Activated CD8-positive, alpha-beta memory T cell treated with anti-CD3 and anti-CD28 coated beads, Interleukin-2, amount 50 U/mL, for 1 hour (primary cell): ENCODE results near the gene CHST11.

ENCODE experiments used
- DNase-seq: peaks from one replicate; pipeline ENCODE4 v3.0.0-alpha.2; 2020; ENCODE audit errors: extremely low read depth

The CHST11 gene

DNA sequence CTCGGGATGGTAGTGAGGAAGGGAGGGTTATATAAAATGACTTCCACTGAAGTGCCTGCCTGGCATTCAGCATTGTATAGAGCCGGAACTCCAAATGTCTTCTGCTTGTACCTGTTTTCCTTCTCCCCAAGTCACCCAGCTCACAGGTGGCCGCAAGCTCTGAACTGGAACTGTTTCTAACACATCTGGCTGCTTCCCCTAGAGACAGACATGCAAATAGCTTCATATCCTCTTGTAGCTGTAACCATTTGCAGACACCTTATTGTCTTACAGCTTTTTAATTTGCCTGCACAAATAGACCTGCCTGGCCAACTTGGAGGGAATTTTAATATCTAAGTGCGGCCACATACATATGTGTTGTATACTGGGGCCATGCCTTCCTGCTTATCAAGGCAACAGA is 126.0 kb downstream of the CHST11 start:
- DNase-seq = no peak

DNA sequence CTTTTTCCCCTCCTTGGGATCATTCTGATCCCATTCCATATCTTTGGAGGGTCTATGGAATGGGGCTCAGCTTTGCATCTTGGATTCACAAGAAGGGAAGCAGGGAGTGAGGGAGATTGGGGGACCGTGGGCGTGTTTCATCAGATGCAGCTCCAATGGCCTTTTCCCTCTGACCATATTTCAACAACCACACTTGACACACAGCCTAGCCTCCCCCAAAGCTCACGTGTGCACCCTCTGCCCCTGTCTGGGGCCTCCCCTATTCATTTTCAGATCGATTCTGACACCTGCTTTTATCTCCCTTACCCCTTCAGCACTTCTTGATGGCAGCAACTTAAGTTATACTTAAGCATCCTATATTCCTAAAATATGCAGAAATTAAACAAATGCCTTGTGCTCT is 126.6 kb downstream of the CHST11 start:
- DNase-seq = no peak

DNA sequence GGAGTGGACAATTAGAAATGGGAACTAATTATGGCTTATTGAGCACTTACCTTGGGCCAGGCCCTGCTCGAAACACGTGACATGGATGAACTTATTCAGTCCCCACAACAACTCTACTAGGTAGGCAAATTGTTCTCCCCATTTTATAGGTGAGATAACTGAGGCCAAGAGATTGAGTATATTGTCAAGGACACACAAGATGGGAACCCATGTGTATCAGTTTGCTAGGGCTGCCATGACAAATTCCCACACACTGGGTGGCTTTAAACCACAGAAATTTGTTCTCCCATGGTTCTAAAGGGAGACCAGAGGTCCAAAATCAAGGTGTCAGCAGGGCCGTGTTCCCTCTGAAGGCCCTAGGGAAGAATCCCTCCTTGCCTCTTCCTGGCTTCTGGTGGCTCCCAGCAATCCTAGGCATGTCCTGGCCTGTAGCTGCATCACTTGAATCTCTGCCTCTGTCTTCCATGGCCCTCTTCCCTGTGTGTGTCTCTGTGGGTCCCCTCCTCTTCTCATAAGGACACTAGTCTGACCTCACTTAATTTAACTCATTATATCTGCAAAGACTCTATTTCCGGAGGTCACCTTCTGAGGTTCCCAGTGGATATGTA is 128.8 kb downstream of the CHST11 start:
- DNase-seq = no peak

DNA sequence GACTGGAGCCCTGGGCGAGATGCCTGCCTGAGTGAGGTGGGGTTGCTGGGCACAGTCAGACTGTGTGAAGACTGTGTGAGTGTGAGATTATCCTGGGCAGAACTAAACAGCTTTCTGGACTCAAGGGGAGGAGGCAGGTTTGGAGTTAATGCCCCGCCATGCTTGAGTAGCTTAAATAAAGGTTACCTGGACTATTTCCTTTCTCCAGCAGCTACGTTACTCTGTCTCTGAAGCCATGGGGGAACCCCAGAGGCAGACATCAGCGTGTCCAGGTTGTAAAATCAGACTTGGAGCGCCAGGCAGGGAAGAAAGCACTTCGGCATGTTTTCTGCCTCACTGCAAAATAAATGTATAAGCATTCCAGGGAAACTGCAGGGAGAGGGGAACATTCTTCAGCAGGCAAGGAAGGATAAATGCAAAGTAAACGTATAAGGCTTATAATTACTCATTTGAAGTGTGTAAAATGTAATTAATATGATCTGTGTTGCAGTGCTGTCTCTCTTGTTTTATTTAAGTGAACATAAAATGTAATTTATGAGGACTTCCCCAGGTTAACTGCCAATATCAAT is 129.7 kb downstream of the CHST11 start:
- no peak for DNase-seq

DNA sequence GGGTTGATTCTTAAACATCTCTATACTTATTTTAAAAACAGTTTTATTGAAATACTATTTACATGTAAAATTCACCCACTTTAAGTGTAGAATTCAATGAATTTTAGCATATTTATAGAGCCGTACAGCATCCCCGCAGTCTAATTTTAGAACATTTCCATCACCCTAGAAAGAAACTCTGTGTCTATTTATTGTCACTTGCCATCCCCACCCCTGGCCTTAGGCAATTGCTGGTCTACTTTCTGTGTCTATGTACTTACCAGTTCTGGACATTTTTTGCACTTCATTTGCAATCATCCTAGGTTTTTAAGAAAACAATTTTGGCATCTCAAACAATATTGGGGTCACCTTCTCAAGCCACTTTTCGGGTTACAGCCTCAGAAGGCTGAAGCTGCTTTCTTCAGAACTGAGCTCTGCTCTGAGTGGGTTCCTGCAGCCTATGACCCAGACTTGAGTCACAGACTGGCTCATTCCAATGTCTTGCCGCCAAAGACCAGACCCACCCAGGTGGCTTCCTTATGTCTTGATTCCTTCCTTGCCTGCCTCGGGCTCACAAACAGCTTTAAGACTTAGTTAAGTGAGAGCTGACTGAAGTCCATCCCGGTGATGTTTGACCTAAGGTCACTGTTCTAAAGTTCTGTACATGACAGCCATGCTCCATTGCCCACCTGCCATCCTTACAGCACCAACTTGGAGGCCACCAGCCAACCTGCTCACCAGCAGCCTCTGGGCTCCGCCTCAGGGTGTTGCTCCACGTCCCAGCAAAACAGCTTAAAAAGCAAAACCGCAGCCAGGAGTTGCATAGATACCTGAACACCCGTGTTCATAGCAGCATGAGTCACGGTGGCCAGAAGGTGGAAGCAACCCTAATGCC is 131.5 kb downstream of the CHST11 start:
- DNase-seq = no peak

DNA sequence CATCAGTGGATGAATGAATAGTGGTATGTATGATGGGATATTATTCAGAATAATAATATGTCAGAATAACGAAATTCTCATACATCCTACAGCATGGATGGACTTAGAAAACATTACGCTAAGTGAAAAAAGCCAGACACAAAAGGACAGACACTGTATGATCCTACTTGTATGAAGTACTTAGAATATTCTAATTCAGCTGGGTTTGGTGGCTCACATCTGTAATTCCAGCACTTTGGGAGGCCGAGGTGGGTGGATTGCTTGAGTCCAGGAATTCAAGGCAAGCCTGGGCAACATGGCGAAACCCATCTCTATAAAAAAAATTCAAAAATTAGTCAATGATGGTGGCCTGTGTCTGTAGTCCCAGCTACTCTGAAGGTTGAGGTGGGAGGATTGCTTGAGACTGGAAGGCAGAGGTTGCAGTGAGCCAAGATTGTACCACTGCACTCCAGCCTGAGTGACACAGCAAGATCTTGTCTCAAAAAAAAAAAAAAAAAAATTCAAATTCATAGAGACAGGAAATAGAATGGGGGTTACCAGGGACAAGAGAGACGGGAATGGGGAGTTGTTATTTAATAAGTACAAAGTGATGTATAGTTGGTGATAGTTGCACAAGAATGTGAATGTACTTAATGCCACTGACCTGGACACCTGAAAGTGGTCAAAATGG is 132.3 kb downstream of the CHST11 start:
- no peak for DNase-seq

DNA sequence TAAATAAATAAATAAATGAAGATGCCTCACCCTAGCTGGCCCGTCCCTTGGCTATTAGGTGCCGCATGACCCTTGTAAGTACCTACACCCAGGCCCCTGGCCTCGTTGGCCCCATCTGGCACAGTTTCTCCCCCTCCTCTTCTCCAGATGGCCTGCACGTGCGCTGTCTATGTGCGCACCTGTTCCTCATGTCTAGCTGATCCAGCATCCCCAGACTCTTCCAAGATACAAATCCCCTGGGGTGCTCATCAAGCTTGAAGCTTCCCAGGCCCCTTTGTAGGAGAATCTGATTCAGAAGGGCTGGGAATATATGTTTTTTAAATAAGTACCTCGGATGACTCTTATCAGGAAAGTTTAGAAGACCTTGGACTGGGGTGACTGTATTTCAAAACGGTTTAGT is 133.3 kb downstream of the CHST11 start:
- DNase-seq = no peak

DNA sequence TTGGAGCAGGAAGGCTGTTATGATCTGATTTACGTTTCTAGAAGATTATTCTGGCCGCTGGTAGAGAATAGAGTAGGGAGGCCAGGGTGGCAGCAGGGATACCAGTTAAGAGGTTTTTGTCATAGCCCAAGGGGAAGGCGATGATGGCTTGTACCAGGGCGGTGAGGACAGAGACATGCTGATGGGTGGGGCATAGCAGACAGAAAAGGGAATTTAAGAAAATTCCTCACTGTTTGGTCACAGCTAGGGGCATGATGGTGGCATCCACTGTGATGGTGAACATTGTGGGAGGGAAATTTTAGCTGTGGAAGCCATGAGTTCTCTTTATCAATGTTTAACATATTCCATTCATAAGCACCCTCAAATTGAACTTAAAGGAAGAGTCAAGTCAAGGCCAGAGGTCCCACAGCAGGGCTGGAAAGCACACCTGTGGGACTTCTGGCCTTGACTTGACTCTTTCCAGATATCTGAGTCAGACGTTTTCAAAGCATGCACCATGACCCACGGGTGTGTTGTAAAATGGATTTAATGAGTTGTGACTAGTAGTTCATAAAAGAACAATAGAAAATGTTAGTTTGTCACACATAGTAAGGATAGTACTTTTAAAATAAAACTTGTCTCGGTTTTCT is 134.6 kb downstream of the CHST11 start:
- DNase-seq = no peak

DNA sequence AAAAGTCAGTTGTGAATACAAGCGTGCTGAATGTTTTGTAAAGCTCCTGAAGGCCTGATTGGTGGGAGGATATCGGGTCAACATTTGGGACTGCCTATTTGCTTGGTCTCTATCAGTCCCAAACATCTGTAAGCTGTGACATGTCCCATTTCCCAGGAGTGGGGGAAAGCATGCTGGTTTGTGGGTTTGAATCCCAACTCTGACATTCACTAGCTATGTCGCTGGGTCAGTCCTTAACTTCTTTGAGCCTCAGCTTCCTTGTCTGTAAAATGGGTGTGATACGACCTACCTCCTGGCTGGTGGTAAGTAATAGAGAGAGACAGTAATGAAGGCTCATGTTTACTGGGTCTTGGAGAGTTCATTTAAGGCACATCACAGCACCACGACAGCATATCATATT is 136.7 kb downstream of the CHST11 start:
- no peak for DNase-seq

DNA sequence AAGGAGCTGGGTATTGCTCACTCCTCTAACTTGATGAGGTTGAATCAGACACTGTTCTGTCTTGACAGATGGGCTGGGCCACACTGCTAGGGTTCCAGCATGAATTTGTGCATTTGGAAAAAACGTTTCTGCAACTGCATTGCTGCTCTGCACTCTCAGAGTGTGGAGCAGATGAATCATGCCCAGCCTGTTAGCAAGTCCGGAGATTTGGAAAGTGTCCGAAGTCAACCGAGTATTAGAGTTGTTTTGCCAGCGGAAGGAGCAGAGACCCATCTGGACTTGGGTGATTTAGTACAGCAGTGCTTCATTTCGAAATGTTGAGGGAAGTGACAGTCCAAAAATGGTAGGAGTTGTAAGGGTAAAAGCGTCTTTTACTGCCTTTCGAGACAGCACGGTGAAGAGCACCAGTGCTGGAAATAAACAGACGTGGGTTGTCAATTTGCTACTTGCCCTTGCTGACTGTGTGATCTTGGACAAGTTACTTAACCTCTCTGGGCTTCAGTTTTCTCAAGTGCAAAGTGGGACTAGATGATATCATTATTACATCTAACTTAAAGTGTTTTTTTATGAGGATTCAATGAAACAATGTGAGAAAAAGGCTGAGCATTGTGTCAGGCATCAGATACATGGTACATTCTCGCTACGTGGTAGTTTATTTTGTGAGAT is 139.5 kb downstream of the CHST11 start:
- DNase-seq = no peak

DNA sequence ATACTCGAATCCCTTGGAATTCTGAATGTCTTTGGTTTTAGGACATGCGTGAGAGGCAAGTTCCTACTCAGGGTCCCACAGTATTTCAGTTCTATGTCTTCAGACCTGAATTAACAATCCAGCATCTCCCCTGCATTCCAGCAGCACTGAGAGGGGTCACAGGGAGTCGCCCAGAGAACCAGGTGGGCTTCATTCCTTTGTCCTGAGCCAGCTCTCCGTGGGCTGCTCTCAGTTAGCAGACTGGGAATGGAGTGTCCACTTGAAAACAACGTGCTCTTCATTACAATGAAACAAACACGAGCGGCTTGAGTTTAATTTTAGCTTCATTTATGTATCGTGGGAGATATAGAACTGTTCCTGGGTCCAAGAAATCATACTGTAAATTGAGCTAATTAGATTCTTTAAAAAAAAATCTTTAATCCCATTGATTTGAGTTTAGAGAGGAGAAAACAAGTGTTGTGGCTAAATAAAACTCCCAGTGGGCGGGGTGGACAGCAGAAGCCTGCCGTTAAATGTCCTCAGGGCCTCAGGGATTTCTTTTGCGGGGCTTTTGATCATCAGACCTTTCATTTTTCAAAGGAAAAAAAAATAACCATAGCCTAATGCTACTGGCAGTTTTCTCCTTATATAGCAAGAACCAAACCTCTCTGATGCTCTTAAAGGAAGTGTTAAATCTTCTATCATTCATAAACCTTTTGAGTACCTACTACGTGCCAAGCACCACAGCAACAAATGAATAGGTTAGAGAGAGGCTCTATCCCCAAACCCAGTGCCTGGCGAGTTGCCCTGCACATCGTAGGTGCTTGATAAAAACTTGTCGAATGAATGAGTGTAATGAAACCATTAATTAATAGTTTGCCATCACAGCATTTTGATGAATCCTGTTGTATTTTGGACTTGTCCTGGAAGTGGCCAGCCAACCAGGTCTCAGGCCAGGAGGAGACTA is 140.4 kb downstream of the CHST11 start:
- no peak for DNase-seq

DNA sequence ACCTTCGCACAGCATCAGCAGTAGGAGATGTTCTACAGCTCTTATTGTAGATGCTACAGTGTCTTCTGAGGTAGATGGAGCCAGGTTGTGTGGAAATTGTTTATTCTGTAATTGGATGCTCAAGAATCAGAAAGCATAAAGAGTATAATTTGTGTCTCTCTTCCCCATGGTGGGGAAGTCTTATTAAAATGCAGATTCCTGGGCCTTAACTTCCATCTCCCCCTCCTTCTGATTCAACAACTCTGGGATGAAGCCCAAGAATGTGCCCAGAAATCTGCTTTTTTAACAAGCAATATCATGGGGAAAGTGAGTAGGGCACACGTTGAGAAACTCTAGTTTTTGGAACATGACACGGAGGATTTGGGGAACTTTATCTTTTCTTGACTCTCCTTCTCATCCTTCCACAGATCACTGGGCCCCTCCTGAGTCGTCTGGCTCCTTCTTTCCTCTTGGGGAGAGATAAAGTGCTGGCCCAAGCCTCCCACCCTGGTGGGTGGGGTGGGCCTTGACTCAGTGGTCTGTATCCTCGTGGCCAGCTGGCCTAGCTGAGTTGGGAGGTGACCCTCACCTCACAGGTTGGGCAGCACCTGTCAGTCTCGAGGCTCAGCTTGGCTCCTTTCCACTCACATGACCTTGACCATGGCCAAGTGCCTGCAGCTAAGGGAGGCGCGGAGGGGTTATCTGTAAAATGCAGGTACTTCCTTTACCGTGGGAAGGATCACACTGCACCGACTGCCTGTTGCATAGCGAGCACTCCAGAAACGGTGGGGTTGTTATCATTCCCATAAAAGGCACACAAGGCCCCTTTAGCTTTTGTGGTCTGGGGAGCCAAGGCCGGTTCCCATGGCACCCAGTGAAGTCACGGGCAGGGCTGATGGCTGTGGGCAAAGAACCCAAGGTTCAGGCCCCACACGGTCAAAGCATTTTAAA is 141.9 kb downstream of the CHST11 start:
- DNase-seq = no peak

DNA sequence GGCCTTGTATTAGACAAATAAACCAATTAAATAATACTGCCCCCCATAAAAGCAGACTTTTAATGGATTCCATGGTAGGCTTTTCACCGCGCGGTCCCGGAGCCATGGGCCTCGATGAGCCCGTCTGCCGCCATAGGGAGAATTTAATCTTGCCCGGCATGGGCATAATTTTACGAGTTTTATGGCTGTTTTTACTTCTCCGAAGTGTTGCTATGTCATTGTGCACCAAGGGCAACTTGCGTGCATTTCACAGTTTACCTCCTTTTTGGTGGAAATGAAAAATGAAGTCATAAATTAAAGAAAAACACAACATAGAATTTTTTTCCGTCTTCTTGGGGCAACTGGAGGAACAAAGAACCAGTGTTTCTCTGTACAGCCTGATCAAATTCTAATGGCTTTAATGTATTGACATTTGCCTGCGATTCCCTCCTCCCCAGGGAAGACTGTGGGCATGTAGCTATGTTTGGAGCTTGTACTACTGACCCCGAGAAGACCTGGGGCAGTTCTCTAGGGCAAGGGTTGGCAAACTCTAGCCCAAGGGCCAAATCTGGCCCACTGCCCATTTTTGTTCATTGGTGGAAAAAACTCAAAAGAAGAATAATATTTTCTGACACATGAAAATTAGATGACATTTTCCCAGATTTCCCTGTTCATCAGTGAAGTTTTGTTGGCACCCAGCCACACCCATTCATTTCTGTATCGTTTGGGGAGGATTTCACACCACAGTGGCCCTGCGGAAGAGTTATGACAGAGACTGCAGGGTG is 142.7 kb downstream of the CHST11 start:
- DNase-seq = no peak

DNA sequence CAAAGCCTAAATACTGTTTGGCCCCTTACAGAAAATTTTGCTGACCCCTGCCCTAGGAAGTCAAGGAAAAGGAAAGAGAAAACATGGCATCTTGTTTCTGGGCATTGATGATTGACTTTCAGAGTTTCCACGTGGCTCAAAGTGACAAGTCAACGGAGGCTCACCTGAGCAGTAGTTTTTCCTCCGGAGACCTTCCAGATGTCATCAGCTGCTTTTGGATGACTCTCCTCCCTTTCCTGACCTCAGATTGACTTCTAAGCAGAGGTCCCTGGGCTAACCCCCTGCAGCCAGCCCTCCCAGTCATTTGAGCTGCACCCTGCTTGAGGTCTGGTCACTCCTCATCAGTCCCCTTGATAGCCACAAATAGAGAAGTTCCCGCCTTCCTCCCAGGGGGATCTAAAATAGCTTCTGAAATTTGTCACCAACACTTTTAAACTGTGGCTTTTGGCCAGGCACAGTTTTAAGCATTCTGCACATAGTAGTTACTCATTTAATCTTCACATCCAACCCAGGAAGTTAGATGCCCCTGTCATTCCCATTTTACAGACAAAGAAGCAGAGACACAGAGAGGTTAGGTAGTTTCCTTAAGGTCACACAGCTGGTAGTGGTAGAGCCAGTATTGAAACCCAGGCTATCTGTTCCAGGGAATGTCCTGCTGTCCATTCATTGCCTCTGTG is 143.4 kb downstream of the CHST11 start:
- no peak for DNase-seq

DNA sequence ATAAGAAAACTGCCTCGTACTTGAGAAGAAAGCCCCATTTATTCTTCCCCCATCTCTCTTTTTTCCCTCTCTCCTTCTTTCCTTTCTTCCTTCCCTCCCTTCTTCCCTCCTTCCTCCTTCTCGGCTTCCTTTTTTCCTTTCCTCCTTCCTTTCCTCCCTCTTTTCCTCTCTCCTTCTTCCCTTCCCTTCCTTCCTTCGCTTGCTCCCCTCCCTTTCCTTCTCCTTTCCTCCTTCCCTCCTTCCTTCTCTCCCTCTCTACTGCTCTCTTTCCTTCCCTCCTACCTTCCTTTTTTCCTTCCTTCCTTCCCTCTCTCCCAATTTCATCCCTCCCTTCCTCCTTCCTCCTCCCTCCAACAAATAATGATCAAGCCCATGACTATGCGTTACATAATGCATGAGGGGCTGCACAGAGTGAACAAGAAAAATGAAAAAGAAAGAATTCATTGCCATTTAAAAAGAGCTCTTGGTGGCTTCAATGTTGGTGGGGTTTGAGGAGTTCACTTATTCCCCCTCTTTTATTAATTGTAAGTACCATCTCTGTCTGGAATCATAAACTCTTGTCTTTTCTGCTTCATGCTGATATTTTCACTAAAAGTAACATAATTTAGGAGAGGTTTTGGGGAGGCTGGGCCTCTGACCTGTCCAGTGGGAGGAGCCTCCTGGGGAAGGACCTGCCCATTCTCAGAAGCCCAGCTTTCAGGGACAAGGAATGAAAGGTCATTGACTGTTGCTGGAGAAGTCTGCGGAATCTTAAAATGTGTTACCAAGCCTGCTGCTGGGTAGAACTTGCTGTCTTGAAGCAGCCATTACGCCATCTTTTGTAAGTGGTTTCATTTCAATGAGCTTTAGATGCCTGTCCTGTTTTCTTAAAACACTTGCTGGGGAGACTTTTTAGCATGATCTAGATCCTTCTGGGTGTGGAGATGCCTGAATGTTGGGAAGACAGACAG is 144.3 kb downstream of the CHST11 start:
- DNase-seq = no peak

DNA sequence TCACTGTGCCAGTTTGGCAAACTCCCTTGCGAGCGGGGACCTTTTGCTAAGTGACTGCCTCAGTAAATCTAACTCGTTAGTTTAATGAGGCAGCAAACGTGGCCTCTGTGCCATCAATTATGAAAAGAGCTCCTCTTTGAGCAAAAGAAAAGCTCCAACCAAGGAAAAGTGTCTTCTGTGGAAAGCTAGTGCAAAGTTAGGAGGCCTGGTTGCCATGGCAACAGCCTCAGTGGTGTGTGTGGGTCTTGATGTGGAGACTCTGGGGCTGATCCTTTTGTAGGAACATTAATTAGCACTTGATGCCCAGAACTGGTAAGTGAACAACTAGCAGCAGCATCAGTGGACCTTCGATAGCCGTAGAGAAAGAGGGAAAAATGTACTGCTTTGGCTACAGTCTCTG is 145.7 kb downstream of the CHST11 start:
- DNase-seq = no peak

DNA sequence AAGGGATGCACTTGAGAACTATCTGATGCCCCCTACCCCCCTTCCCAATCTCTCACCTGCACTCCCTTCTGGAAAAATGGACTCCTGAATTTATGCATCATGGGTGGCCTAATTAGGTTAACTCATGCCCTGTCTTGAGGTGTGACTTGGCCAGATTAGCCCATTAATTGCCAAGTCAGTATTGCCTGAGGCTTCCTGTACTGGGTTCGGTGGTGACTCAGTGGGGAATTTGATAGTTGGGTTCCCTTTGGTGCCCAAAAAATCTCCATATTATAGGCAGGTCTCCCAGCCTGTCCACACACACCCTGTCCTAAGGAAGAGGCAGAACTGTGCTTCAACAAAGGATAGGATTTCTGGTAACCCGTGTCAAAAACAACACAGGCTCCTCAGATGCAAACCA is 146.1 kb downstream of the CHST11 start:
- no peak for DNase-seq
